Loucy (cell line): ENCODE results near the gene DGKQ.

ENCODE experiments used
- H2AFZ ChIP-seq: fragments of 200-600 bp; sonication (generic); 2 replicates; pipeline ENCODE4 v1.6.0; 2016; ENCODE audit warnings: antibody characterized with exemption, mild to moderate bottlenecking, low read length, moderate library complexity
- H3F3A ChIP-seq: fragments of 200-600 bp; 2 replicates; pipeline ENCODE4 v1.6.0; 2016; ENCODE audit warnings: antibody characterized with exemption, low read depth, mild to moderate bottlenecking
- H3K27me3 ChIP-seq: fragments of 200-600 bp; sonication (generic); 2 replicates; pipeline ENCODE4 v1.6.1; 2014; ENCODE audit warnings: low read length, mild to moderate bottlenecking; ENCODE audit not compliant: insufficient read depth, poor library complexity, severe bottlenecking
- H3K36me3 ChIP-seq: fragments of 200-600 bp; sonication (generic); 2 replicates; pipeline ENCODE4 v1.6.1; 2016; ENCODE audit warnings: low read length; ENCODE audit not compliant: insufficient read depth
- H3K4me1 ChIP-seq: fragments of 200-600 bp; sonication (generic); 2 replicates; pipeline ENCODE4 v1.5.1; 2014; ENCODE audit warnings: low read length, mild to moderate bottlenecking; ENCODE audit not compliant: insufficient read depth, poor library complexity, severe bottlenecking
- H3K4me2 ChIP-seq: fragments of 200-600 bp; sonication (generic); 2 replicates; pipeline ENCODE4 v1.6.0; 2014; ENCODE audit warnings: antibody characterized with exemption, low read length, low read depth, mild to moderate bottlenecking; ENCODE audit not compliant: poor library complexity, severe bottlenecking
- H3K4me3 ChIP-seq: fragments of 200-600 bp; sonication (generic); 2 replicates; pipeline ENCODE4 v1.5.1; 2014; ENCODE audit warnings: low read length, mild to moderate bottlenecking, mixed read lengths; ENCODE audit not compliant: poor library complexity, severe bottlenecking
- H3K79me2 ChIP-seq: fragments of 200-600 bp; sonication (generic); 2 replicates; pipeline ENCODE4 v1.6.1; 2014; ENCODE audit warnings: low read length; ENCODE audit not compliant: insufficient read depth
- H3K9ac ChIP-seq: fragments of 200-600 bp; sonication (generic); 2 replicates; pipeline ENCODE4 v1.6.0; 2014; ENCODE audit warnings: mild to moderate bottlenecking, low read depth, low read length, moderate library complexity; ENCODE audit not compliant: poor library complexity, severe bottlenecking
- H3K9me2 ChIP-seq: fragments of 200-600 bp; sonication (generic); replicated peaks from 2 replicates; pipeline ENCODE4 v1.6.1; 2016; ENCODE audit warnings: low read depth, low read length, mixed read lengths
- H3K9me3 ChIP-seq: fragments of 200-600 bp; sonication (generic); 2 replicates; pipeline ENCODE4 v1.6.1; 2014; ENCODE audit warnings: mild to moderate bottlenecking, antibody characterized with exemption, low read length, low read depth; ENCODE audit not compliant: insufficient read depth
- H4K20me1 ChIP-seq: fragments of 200-600 bp; sonication (generic); 2 replicates; pipeline ENCODE4 v1.6.0; 2014; ENCODE audit warnings: antibody characterized with exemption, low read length, mild to moderate bottlenecking; ENCODE audit not compliant: insufficient read depth, poor library complexity, severe bottlenecking
- CTCF ChIP-seq: fragments of 200-600 bp; sonication (generic); conservative IDR thresholded peaks from 2 replicates; pipeline ENCODE4 v1.5.1; 2014; ENCODE audit warnings: mild to moderate bottlenecking, antibody characterized with exemption, low read length
- EZH2phosphoT487 ChIP-seq: fragments of 200-600 bp; IDR thresholded peaks from 2 replicates; pipeline ENCODE4 v1.6.1; 2018; ENCODE audit warnings: antibody characterized with exemption, mild to moderate bottlenecking, moderate library complexity, borderline replicate concordance

Gene DGKQ

GRCh38 chr4:1021386-1022050, 48.1 kb upstream of the DGKQ start:
- Histone ChIP-seq H2AFZ (no peak overlapping the region), H3K9ac (no peak overlapping the region), H3F3A (no peaks in the 10 kb centered on the region), H3K36me3 (peaks cover 17% of the 10 kb centered on the region; the same call in 1 of the 2 replicates), H4K20me1 (peaks cover 8% of the 10 kb centered on the region), H3K4me2 (no peak overlapping the region), H3K4me3 (no peak overlapping the region), H3K9me3 (no peaks in the 10 kb centered on the region), H3K4me1 (no peaks in the 10 kb centered on the region), H3K79me2 (no peaks in the 10 kb centered on the region), H3K9me2 (no peaks in the 10 kb centered on the region), H3K27me3 (no peaks in the 10 kb centered on the region)
- TF ChIP-seq EZH2phosphoT487: no peak
- no peak for TF ChIP-seq CTCF

- Histone ChIP-seq H3K9me3 (no peaks in the 10 kb centered on the region), H2AFZ (no peak overlapping the region), H3K4me1 (no peaks in the 10 kb centered on the region), H4K20me1 (peaks cover 12% of the 10 kb centered on the region), H3K4me2 (no peak overlapping the region), H3K9me2 (no peaks in the 10 kb centered on the region), H3F3A (no peaks in the 10 kb centered on the region), H3K36me3 (peaks cover 5% of the 10 kb centered on the region; the same call in 1 of the 2 replicates), H3K4me3 (no peak overlapping the region), H3K9ac (no peak overlapping the region), H3K27me3 (no peaks in the 10 kb centered on the region), H3K79me2 (no peaks in the 10 kb centered on the region; the same call in 1 of the 2 replicates)
- TF ChIP-seq EZH2phosphoT487 (no peak), CTCF (no peak)
These were observed 46.5 kb upstream of the DGKQ start for GRCh38 chr4:1019729-1020470.

- peaks cover 5% of the 10 kb centered on the region; the same call in 1 of the 2 replicates for H3K79me2 ChIP-seq
- H3K4me2 ChIP-seq: no peak overlapping the region
- H3K4me3 ChIP-seq: no peak overlapping the region
- peaks cover 14% of the 10 kb centered on the region for H4K20me1 ChIP-seq
- no peak overlapping the region for H3K9ac ChIP-seq
- H3K27me3 ChIP-seq: no peaks in the 10 kb centered on the region
- no peaks in the 10 kb centered on the region; the same call in 1 of the 2 replicates for H3K36me3 ChIP-seq
- TF ChIP-seq CTCF (no peak), EZH2phosphoT487 (no peak)
- no peaks in the 10 kb centered on the region for H3F3A ChIP-seq
- H2AFZ ChIP-seq: no peak overlapping the region
- no peaks in the 10 kb centered on the region for H3K4me1 ChIP-seq
- no peaks in the 10 kb centered on the region for H3K9me2 ChIP-seq
- H3K9me3 ChIP-seq: no peaks in the 10 kb centered on the region
These were observed 46.0 kb upstream of the DGKQ start for GRCh38 chr4:1019320-1019719.
